Adrenal gland (tissue), 5 donors: ENCODE results near the gene DOCK9.

Experiments
- POLR2A ChIP-seq, 2 donors: fragments of 450-650 bp; IDR thresholded peaks; one replicate each; pipeline ENCODE4 v1.6.1; 2017; ENCODE audit warnings: antibody characterized with exemption in 2 of 2, mild to moderate bottlenecking in 2 of 2, moderate library complexity in 1 of 2
- TF ChIP-seq, protein P1 (sequence below), 6 experiments: fragments of 450-650 bp in 4 of 6; fragments of 200-600 bp in 2 of 6; sonication (generic) in 1 of 6; IDR thresholded peaks; 1 replicate in 5 of 6; 2 replicates in 1 of 6; pipeline versions ENCODE4 v1.5.1 to v1.8.0; 2016 to 2021; ENCODE audit warnings: antibody characterized with exemption in 6 of 6, mild to moderate bottlenecking in 2 of 6, moderate library complexity in 1 of 6
- donor health status: DM: no; HTN: no; CAD: no.

GRCh38 chr13:98776644-98777043 lies 201.2 kb downstream of the DOCK9 start:
- TF ChIP-seq POLR2A (IDR thresholded peaks at IDR 0.05), result no peak
- TF ChIP-seq, protein P1, sequence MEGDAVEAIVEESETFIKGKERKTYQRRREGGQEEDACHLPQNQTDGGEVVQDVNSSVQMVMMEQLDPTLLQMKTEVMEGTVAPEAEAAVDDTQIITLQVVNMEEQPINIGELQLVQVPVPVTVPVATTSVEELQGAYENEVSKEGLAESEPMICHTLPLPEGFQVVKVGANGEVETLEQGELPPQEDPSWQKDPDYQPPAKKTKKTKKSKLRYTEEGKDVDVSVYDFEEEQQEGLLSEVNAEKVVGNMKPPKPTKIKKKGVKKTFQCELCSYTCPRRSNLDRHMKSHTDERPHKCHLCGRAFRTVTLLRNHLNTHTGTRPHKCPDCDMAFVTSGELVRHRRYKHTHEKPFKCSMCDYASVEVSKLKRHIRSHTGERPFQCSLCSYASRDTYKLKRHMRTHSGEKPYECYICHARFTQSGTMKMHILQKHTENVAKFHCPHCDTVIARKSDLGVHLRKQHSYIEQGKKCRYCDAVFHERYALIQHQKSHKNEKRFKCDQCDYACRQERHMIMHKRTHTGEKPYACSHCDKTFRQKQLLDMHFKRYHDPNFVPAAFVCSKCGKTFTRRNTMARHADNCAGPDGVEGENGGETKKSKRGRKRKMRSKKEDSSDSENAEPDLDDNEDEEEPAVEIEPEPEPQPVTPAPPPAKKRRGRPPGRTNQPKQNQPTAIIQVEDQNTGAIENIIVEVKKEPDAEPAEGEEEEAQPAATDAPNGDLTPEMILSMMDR (IDR thresholded peaks at IDR 0.05), result no peak
